Measurements from ENCODE around the gene LEO1.

Gene LEO1

DNA sequence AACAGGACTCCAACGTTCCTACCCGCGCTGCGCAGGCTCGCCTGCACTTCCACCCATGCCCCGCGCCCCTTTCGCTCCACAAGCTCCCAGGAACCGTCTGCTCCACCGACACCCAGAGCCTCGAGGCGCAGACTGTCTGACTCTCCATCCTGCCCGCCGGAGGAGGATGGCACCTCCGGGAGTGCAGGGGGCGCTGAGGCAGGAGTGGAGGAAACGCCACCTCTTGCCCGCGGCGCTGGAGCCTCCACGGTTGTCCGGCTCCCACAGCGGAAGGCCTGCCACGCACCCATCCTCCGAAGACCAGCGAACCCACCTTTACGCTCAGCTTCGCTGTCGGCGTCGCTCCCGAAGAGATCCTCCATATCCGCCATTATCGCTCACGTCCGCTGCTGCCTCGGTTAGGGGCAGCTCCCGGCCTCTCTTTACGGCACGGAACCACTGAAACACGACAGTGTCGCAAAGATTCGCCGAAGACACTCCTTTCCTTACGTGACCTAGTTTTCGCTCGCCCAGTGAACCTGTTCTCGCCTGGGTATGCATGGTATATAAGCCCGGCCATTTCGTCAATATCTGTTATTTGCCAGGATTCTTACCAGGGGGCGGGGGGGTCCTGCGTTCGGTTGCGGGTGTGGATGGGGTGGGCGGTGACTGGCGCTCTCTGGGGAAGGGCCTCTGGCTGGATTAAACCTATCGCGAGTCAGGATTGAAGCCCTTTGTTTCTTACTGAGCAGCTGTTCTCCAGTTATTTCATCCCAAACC, at the start of gene LEO1:
Gene LEO1 (minus strand): TSS at position 404 of the 759 bp plus-strand sequence. CDS start 33 bp downstream, at position 371.
- peak; percentile 95 to 98 for DNase-seq

DNA sequence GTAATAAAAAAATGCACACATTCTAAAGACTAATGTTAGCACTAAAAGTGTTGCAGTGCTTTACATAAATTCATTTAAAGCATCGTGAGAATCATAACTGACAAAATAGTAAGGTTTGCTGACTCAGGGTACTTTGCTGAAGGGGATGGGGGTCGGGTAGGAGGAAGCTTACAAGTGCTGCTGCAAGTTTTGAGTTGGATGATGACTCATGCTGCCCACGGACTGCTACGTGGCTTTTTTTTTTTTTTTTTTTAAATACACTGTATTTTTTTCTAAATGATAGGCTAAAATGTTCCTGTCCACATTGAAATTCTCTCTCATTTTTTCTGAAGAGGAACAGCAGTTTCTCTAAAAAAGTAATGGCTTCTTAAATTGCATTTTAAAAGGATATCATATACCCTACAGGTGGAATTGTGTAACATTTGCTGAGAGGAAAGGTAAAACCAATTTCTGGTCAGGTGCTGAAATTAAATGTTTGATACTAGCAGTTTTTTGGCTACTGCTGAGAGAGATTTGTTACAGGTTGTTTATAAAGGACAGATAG, 49.6 kb upstream of the LEO1 start:
- DNase-seq = peak; percentile 82 to 83

DNA sequence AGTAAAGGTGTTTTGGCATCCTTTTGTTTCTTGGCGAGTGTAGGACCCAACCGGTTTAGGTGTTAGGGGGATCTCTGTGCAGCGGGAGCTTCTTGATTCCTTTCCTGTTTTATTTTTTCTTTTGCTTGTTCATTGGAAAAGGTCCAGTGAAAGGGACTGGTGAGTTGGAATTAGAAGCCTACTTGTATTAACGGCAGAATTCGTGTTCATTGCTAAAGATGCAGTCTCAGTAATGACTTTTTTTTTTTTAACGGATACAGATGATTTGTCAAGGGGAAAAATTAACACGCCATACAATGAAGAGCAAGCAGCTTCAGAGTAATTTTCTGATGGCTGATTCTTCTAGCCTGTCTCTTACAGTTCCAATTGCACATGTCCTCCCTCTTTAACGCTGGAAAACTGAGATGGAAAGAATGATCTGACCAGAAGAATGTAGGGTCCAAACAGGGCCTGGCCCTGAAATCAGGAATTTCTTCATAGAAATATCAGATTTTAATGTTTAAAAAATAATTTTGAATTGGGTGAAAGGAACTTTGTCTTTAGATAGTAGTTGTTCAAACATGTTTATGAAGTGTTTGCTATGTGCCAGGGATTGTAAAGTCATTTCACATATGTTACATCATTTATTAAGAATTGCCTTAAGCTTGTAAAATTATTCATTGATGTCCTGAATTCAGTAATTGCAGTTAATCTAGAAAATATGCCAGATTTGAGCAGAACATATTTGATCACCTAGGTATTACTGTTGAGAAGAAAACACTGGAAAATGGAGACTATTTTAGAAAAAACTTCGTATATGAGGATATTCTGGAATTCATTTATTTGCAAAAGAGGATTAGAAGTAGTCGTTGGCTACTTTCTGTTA, 48.9 kb upstream of the LEO1 start:
- DNase-seq = no peak

DNA sequence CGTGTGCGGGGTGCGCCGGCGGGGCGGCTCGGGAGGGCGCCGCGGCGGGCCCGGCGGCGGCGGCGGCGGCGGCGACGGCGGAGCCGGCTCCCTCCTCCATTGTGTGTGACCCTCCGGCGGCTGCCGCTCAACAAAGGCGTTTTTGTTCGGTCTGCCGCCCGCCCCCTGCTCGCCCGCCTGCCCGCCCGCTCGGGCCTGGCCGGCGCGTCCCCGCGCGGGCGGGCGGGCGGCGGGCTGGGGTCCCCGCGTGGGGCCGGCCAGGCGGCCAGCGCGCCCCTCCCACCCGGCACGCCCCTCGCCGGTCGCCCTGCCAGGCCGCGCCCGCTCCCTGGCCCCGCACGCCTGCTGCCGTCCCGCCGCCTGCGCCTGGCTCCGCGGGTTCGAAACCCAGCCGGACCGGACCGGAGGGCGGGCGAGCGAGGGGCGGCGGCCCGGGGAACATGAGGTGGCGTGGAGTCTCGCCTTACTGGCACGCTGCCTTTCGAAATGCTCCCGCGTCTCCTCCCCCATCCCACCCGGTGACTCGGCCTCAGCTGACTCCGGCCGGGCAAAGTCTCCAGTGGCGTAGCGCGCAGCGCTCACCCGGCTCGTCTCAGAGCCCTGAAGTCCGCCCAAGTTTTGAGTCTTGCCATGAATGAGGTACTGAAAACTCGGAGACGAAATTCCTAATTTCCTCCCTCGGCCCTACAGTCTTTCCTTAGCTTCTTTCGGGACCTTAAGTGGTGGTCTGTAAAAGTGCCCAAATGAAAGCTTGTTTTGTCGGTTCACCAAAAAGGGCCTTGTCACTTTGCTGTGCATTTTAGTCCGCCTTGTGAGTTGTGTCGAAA, 48.0 kb upstream of the LEO1 start:
- peak; percentile 92 to 94 for DNase-seq

DNA sequence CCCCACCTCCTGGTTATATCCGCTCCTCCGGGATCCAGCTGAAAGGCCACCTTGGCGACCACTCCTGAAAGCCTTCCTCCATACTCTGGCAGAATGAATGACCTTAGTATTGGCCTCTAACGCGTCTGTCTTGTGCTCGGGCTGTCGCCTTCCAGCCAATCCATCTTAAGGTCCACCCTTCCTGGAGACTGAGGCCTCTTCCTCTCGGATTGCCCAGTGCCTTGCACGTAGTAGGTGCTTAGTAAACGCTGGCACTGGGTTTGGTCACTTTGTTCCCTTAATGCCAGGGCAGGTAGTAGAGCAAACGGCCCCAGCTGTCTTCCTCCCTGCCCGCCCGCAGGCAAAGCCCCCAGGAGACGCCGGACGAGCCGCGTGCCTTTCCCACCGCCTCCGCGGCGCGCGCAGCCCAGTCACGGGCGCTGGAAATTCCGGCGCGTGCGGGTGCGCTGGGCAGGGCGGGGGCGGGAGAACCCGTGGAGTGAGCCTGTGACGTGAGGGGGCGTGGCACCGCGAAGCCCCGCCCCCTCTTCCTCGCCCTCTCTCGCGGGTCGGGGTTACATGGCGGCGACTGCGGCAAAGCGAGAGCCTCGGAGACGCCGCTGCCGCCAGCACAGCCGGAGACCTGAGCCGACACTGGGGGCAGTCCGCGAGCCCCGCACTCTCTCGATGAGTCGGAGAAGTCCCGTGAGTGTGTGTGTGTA, 47.3 kb upstream of the LEO1 start, which contains the start of gene MAPK6:
Gene MAPK6 (plus strand): TSS at position 527 of the 701 bp plus-strand sequence. CDS start 27,242 bp downstream, outside the sequence.
- peak; percentile 90 to 98 for DNase-seq

DNA sequence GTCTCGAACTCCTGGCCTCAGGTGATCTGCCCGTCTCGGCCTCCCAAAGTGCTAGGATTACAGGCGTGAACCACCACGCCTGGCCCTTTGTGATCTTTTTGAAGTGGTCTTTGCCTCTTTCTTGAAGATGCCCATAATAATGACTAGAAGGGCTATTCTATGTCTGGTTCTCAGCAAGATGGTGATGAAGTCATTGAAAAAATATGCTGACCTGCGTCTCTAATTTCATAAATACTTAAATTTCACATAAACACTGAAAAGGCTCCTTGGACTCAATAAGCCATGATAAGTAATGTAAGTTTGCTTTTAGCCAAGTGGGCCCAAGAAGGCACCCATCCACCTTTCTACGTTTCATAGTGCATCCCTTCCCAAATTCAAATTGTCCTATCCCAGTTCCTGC, 46.7 kb upstream of the LEO1 start:
- no peak for DNase-seq

DNA sequence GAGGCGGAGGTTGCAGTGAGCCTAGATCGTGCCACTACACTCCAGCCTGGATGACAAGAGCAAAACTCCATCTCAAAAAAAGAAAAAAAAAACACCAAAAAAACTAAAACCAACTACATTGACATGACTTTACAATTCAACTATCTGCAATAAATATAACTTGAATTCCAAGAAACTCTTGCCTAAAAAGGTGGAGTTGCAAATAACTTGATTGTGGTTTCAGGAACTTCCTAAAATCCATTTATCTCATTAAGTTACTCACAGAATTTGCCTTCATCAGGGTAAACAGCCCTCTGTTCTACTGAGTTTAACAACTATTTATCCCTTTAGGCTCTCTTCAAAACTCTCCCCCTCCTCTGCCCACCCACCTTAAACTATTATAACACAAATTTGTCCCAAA, 44.7 kb upstream of the LEO1 start:
- peak in 1 of 2 donors; percentile 58 for DNase-seq

DNA sequence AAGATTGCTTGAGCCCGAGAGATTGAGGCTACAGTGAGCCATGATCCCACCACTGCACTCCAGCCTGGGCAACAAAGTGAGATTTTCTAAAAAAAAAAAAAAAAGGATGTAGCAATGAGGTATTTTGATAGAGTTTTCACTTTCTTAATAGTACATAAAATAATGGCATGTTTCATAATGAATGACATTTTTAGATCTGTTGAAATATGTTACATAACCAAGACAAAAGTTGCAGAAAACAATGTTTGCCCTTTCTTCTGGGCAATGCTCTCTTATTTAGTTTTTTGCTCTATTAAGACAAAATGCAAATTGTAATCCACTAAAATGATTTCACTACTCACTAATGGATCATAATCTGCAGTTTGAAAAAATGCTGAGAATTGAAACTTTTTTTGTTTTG, 43.0 kb upstream of the LEO1 start:
- DNase-seq = peak; percentile 58 to 78

DNA sequence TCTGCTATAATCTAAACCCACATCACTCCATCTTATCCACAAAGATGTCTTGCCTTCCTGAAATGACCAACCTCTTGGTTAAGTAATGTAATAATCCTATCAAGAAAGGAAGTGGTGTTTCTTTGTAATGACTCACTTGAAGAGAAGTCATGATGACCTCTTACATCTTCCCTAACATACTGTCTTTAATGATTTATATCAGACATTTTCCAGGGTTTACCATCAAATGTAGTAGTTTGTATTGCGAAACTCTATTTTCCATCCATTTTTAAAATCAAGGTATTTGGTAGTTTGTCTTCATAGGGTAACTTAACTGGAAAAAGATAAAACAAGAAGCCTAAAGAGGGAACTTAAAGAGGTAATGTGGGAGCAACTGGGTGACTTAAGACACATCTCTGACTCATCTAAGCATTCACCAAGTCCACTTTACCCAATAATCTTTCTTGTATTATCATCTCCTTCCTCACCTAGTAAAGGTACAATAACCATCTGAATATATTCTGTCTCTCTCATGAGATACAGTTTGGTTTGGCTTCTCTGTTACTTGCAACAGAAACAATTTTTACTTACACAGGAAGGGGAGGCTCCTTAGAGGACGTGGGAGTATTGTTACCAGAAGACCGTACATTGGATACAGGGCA, 41.7 kb upstream of the LEO1 start:
- peak; percentile 70 to 84 for DNase-seq

DNA sequence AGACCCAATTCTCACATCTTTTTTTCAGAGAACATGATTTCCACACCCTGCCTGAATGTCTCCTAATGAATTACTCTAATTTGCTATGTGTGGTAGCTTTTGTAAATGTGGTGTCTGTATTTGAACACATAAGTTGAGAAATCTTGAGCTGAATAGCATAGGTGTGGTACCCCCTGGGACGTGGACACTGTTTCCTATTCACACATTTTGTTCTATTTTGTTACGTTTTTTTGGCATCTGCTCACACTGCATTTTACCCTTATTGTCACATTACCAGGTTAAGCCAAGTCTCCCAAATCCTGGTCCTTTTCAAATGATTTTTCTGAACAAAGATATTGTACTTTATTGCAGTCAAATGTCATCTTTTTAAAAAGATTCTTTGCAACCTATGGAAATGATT, 40.6 kb upstream of the LEO1 start:
- no peak for DNase-seq

DNA sequence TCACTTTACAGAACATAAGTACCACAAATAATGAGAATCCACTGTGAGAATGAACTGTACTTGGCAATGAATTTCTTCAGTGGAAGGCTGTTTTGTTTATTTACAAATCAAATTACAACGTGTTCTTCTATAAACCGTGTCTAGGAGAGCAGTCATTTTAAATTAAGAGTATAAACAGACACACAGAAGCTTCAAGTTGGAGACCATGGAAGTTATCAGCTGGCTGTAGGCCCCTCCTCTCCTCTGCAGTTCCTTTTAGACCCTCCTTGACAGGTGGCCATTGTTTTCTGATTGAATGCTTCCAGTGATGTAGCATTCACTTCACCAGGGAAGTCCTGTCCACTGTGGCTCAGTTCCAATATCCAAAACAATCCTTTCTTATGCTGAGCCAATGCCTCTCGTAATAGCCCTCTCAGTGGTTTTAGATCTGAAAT, 40.1 kb upstream of the LEO1 start:
- no peak for DNase-seq

DNA sequence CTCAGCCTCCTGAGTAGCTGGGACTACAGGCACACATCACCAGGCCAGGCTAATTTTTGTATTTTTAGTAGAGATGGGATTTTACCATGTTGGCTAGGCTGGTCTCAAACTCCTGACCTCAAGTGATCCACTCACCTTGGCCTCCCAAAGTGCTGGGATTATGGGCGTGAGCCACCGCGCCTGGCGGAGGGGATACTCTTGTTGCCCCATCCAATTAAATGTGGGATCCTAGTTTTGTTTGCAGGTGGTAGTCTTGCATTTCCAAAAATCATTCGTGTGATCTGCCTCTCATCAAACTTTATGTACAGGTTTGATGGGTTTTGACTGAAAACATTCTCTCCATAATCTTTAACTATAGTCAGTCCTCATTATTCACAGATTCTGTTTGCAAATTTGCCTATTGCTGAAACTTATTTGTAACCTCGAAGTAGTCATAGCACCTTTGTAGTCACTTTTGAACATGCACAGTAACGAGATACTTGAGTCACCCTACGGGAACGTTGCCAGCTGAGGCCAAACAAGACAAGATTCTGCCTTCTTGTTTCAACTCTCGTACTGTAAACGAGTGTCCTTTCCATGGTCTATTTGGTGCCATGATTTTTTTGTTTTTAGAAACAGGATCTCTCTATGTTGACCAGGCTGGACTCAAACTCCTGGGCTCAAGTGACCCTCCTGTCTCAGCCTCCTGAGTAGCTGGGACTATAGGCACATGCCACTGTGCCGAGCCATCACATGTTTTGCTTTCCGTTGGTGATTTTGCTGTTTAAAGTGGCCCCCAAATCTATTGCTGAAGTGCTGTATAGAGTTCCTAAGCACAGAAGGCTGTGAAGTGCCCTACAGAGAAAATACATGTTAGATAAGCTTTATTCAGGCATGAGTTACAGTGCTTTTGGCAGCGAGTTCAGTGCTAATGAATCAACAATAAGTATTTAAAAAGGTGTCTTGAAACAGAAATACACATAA, 39.3 kb upstream of the LEO1 start:
- no peak for DNase-seq

DNA sequence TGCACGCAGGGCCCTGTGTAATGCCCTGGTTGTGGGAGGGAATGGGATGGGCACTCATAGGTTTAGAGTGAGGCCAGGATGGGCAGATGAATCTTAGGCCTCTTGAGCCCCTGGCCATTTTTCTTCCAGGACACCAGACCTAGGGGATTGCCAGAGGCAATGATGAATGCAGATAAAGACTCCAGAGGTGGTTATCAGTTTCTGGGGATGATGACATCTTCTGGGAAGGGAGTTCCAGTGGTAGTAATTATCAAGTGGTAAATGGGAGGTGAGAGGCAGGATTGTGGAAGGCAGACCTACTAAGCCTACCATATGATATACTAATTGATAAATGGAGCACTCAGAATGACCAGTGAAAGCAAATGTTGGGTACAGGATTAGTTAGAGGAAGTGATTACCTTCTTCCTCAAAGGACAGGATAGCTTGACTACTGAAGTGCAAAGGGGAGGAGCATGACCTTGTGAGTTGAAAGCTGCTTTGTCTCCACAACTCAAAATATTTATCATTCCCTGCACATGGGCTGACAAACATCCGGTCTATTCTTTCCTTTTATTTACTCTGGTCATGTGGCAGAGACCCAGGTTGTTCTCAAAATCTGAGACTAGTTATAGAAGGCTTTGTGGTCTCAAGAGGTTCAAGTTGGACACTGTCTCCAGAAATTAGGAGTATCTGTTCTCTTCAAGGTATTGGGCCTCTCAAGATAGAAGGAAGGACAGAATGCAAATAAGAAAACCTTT, 37.3 kb upstream of the LEO1 start:
- DNase-seq = peak in 1 of 2 donors; percentile 19

DNA sequence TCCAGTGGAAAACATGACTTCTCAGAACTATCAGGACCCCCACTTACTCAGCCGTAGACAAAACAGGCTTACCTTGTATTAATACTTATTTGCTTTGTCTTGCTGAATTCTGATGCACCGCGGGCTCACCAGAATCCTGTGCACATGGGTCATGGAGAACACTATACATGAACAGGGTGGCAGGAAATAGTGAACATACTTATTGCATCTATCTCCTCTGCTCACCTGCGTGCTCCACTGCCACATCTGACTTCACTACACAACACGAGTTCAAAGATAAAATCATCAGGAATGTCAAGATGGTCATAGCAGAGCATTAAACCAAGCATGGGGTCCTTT, 36.8 kb upstream of the LEO1 start:
- DNase-seq = no peak

DNA sequence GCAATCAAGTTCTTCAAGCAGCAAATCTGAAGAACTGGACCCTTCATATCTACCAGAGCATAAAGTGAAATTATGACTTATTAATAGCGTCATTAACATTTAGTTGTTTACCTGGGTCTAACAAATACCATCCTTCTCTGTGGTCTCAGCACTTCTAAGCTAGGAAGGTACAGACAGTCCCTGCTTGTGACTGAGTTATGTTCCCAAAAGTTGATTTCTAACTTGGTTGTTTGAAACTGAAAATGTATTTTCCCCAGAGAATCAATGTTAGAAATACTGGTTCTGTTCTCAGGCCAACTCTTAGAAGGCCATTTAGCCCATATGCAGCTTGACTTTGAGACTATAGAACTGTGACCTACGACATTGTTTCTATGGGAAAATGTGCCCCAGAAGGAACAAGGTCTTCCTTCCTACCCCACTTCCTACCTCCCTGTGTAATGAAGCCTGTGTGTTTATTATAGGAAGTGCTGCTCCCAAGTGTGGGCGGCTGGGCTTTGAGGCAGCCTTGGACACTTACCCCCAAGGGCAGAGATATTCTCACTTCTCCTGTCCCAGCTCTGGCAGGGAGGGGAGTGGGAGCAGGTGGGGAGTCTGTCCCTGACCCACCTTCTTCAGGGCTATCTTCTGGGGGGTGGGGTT, 35.2 kb upstream of the LEO1 start:
- peak; percentile 53 to 66 for DNase-seq

DNA sequence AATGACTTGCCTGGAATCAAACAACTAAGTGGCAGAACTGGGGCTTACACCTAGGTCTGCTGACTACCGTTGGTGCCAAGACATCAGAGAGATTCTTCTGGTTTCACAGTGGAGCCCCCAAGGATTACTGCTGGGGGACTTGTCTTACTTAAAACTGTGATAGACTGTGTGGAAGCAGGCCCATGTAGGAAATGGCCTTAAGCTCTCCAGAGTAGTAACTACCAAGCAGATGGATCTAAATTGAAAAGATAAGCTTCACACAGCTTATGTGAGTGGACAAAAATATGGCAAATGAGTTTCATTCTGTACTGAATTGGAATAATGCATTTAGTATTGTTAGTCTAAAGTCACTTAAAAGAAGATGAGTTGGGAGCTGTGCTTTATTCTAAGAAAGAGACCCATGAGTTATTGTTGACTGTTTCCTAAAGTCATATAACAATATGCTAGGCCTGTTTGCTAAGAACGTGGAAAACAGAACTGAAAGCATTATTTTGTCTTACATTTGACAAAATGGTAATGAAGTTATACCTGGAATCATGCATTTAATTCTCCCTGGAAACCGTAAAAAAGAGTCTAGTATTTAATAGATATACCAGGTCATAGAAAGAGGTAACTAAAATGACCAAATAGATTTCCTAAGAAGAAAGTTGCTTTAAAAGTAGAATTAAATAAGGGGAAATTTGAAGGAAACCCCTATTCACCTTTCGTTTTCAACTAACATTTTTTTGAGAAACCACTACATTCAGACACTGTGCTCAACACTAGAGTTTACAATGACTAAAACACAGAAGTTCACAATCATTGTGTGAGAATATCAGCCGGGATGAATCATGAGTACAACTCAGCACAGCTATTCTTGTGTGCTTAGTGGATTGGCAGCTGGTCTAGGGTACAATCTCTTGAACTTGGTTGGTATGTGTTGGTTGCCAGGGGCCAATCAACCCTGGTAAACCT, 34.4 kb upstream of the LEO1 start:
- peak; percentile 29 to 51 for DNase-seq

DNA sequence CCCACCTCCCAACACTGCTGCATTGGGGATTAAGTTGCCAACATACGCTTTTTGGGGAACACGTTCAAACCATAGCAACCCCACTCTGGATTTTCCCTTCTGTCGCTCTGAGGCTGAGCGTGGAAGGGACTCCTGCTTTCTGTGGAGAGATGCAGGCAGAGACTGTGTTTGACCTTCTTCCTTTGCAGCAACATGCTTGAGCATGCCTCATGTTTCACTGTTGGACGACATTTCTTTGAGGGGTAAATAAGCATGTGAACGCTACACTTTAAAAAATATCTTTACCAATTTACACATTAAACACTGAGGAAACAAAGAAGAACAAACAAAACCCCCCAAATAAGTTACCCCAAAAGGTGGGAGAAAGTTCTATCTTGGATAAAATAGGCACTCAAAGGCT, 33.2 kb upstream of the LEO1 start:
- DNase-seq = no peak

DNA sequence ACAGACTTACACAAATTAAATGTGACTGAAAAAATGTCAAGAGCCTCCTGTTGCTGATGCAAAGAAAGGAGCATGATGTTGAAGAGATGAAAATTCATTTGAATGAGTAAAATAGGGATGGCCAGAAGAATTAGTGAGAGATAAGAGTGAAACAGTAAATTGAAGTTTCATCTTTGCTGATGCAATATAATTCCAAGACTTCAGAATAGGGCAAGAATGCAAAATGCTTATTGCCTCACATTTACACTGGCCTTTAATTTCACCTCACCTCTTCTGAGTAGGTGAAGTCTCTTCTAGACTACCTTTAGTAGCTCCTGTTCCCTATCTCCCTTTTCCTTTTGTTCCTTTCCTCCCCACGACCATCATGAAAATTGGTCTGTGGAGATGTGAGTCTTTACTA, 32.1 kb upstream of the LEO1 start:
- no peak for DNase-seq
